H1 (cell line): ENCODE data around the gene ZBTB26. TPM values are rescaled to one million over a fixed set of nuclear protein-coding genes. Genes with fewer than 3 reads are reported as not detected.

Experiments used
- CTCF ChIA-PET: fragments of 300-600 bp; sonication (Branson Sonifier 250); formaldehyde crosslinking; loops from one replicate; lab custom pipeline; 2021; ENCODE audit not compliant: partially characterized antibody; lab: Charles Lee
- POLR2A ChIA-PET: fragments of 300-600 bp; sonication (Branson Sonifier 250); formaldehyde crosslinking; loops from one replicate; lab custom pipeline; 2021; ENCODE audit warnings: inconsistent platforms; ENCODE audit not compliant: partially characterized antibody; lab: Charles Lee
- DNase-seq, 2 experiments: peaks; one replicate each; pipeline versions ENCODE4 v3.0.0 to v3.0.0-alpha.2; 2010 to 2022; ENCODE audit warnings: low spot score in 2 of 2, low read depth in 1 of 2, mixed read lengths in 1 of 2
- FAIRE-seq: peaks from 2 replicates; lab custom pipeline; 2011; peaks lifted over from hg19 to GRCh38; lab: Jason Lieb, UNC
- H2AFZ ChIP-seq: 2 replicates; pipeline ENCODE4 v1.8.1; 2012; ENCODE audit warnings: low read length, inconsistent platforms
- H2AK5ac ChIP-seq: 2 replicates; pipeline ENCODE4 v1.6.1; 2013; ENCODE audit warnings: low read depth, low read length
- H2BK120ac ChIP-seq: replicated peaks from 2 replicates; pipeline ENCODE3; 2013; ENCODE audit warnings: low read depth, low read length, inconsistent platforms
- H2BK12ac ChIP-seq: 2 replicates; pipeline ENCODE4 v1.6.1; 2013; ENCODE audit warnings: low read depth, low read length
- H2BK15ac ChIP-seq: 2 replicates; pipeline ENCODE4 v1.6.1; 2013; ENCODE audit warnings: low read length
- H2BK20ac ChIP-seq: 2 replicates; pipeline ENCODE4 v1.6.1; 2013; ENCODE audit warnings: low read length
- H2BK5ac ChIP-seq: 2 replicates; pipeline ENCODE4 v1.6.1; 2013; ENCODE audit warnings: low read depth, low read length
- H3K14ac ChIP-seq: 2 replicates; pipeline ENCODE4 v1.6.1; 2013; ENCODE audit warnings: inconsistent platforms; ENCODE audit not compliant: insufficient read length
- H3K18ac ChIP-seq: 2 replicates; pipeline ENCODE4 v1.6.1; 2013; ENCODE audit warnings: low read length; ENCODE audit errors: extremely low read depth
- H3K23ac ChIP-seq: 2 replicates; pipeline ENCODE4 v1.6.1; 2013; ENCODE audit warnings: inconsistent platforms; ENCODE audit not compliant: insufficient read length
- H3K23me2 ChIP-seq: 2 replicates; pipeline ENCODE4 v1.6.1; 2013; ENCODE audit warnings: low read depth, low read length
- H3K27ac ChIP-seq: 2 replicates; pipeline ENCODE4 v1.6.1; 2011; ENCODE audit warnings: low read depth, low read length, inconsistent platforms
- H3K27me3 ChIP-seq, 4 experiments: replicated peaks in 1 of 4; 1 replicate in 1 of 4; 2 replicates in 3 of 4; pipeline versions ENCODE4 v1.6.1 to v1.8.1; 2011 to 2013; ENCODE audit warnings: low read length in 3 of 4, mild to moderate bottlenecking in 3 of 4, inconsistent platforms in 2 of 4, mixed read lengths in 2 of 4, moderate library complexity in 1 of 4; ENCODE audit not compliant: control insufficient read depth in 3 of 4, insufficient read depth in 3 of 4; ENCODE audit errors: extremely low read depth in 1 of 4
- H3K36me3 ChIP-seq, 4 experiments: 2 replicates each; pipeline versions ENCODE4 v1.6.1 to v1.8.1; 2011 to 2013; ENCODE audit warnings: mild to moderate bottlenecking in 4 of 4, low read length in 3 of 4, moderate library complexity in 2 of 4, control low read depth in 1 of 4, inconsistent platforms in 1 of 4; ENCODE audit not compliant: insufficient read depth in 4 of 4, control insufficient read depth in 2 of 4
- H3K4ac ChIP-seq: replicated peaks from 2 replicates; pipeline ENCODE3; 2013; ENCODE audit warnings: low read length, low read depth, mixed read lengths, inconsistent platforms; ENCODE audit not compliant: insufficient read length
- H3K4me1 ChIP-seq, 4 experiments: replicated peaks in 1 of 4; 1 replicate in 1 of 4; 2 replicates in 3 of 4; pipeline versions ENCODE4 v1.6.1 to v1.8.1; 2011 to 2013; ENCODE audit warnings: low read length in 3 of 4, inconsistent platforms in 2 of 4, mixed read lengths in 1 of 4; ENCODE audit not compliant: insufficient read depth in 4 of 4, control insufficient read depth in 3 of 4
- H3K4me2 ChIP-seq, 2 experiments: 2 replicates each; pipeline versions ENCODE4 v1.6.1 to v1.8.1; 2011 to 2013; ENCODE audit warnings: low read depth in 2 of 2, low read length in 2 of 2, control low read depth in 1 of 2, inconsistent platforms in 1 of 2, mild to moderate bottlenecking in 1 of 2; ENCODE audit not compliant: insufficient read depth in 1 of 2
- H3K4me3 ChIP-seq, 4 experiments: fragments of 200-600, 300-600 bp in 1 of 4; sonication (generic), shearing (Covaris generic), sonication (Bioruptor Twin) in 1 of 4; 2 replicates each; pipeline versions ENCODE4 v1.5.1 to v1.8.1; 2011 to 2016; ENCODE audit warnings: low read length in 4 of 4, low read depth in 3 of 4, control low read depth in 2 of 4, inconsistent platforms in 2 of 4, mild to moderate bottlenecking in 2 of 4, mixed read lengths in 1 of 4, moderate library complexity in 1 of 4; ENCODE audit not compliant: insufficient read depth in 2 of 4; ENCODE audit errors: extremely low read depth in 1 of 4
- H3K56ac ChIP-seq: replicated peaks from 2 replicates; pipeline ENCODE3; 2013; ENCODE audit warnings: low read depth, mild to moderate bottlenecking, mixed read lengths, low read length, inconsistent platforms; ENCODE audit not compliant: insufficient read length
- H3K79me1 ChIP-seq: 2 replicates; pipeline ENCODE4 v1.6.1; 2013; ENCODE audit warnings: low read depth, low read length, control low read depth
- H3K79me2 ChIP-seq, 2 experiments: 2 replicates each; pipeline versions ENCODE4 v1.6.1 to v1.8.1; 2012 to 2013; ENCODE audit warnings: low read length in 2 of 2, mild to moderate bottlenecking in 2 of 2, inconsistent platforms in 1 of 2; ENCODE audit not compliant: insufficient read depth in 2 of 2, control insufficient read depth in 1 of 2
- H3K9ac ChIP-seq, 4 experiments: replicated peaks in 1 of 4; 1 replicate in 1 of 4; 2 replicates in 3 of 4; pipeline versions ENCODE4 v1.6.1 to v1.8.1; 2011 to 2013; ENCODE audit warnings: low read depth in 3 of 4, low read length in 3 of 4, control low read depth in 2 of 4, mild to moderate bottlenecking in 2 of 4, moderate library complexity in 2 of 4, inconsistent platforms in 1 of 4; ENCODE audit errors: extremely low read depth in 1 of 4
- H3K9me3 ChIP-seq, 2 experiments: 2 replicates each; pipeline versions ENCODE4 v1.6.1 to v1.8.1; 2012 to 2013; ENCODE audit warnings: mild to moderate bottlenecking in 2 of 2, moderate library complexity in 2 of 2, control low read depth in 1 of 2, inconsistent platforms in 1 of 2, low read depth in 1 of 2, low read length in 1 of 2, mixed read lengths in 1 of 2; ENCODE audit not compliant: insufficient read depth in 2 of 2
- H4K20me1 ChIP-seq, 2 experiments: replicated peaks in 1 of 2; 2 replicates each; pipeline versions ENCODE3 to v1.8.1; 2011 to 2013; ENCODE audit warnings: inconsistent platforms in 2 of 2, low read length in 2 of 2, mild to moderate bottlenecking in 1 of 2; ENCODE audit not compliant: insufficient read depth in 2 of 2, control insufficient read depth in 1 of 2
- H4K5ac ChIP-seq: 2 replicates; pipeline ENCODE4 v1.6.1; 2013; ENCODE audit warnings: low read length, low read depth, mixed read lengths, inconsistent platforms; ENCODE audit not compliant: insufficient read length
- H4K8ac ChIP-seq: 2 replicates; pipeline ENCODE4 v1.8.0; 2013; ENCODE audit warnings: mild to moderate bottlenecking, moderate library complexity, low read length, inconsistent platforms; ENCODE audit not compliant: insufficient read depth; ENCODE audit errors: extremely low read depth
- H4K91ac ChIP-seq: replicated peaks from 2 replicates; pipeline ENCODE3; 2013; ENCODE audit warnings: low read length, mixed read lengths, inconsistent platforms; ENCODE audit not compliant: insufficient read length
- CBX8 ChIP-seq: fragments of 300-800, 300-1000 bp; sonication (generic); IDR thresholded peaks from 2 replicates; pipeline ENCODE4 v1.7.1; 2016; ENCODE audit warnings: low read depth, low read length, borderline replicate concordance
- CHD2 ChIP-seq: IDR thresholded peaks from 2 replicates; pipeline ENCODE4 v1.6.1; 2012; ENCODE audit warnings: low read length, improper control_type of control experiment
- GABPA ChIP-seq: IDR thresholded peaks from 2 replicates; pipeline ENCODE4 v1.6.1; 2011; ENCODE audit warnings: mild to moderate bottlenecking, low read length, moderate library complexity, borderline replicate concordance; ENCODE audit not compliant: insufficient read depth
- GTF2F1 ChIP-seq: IDR thresholded peaks from 2 replicates; pipeline ENCODE4 v1.6.1; 2012; ENCODE audit warnings: low read depth, low read length, improper control_type of control experiment, borderline replicate concordance
- HDAC2 ChIP-seq, 2 experiments: fragments of 300-600 bp in 1 of 2; sonication (generic) in 1 of 2; IDR thresholded peaks; 2 replicates each; pipeline ENCODE4 v1.6.1; 2011 to 2012; ENCODE audit warnings: low read depth in 2 of 2, low read length in 2 of 2, mild to moderate bottlenecking in 2 of 2, moderate library complexity in 2 of 2, borderline replicate concordance in 1 of 2, inconsistent platforms in 1 of 2
- JUND ChIP-seq: IDR thresholded peaks from 2 replicates; pipeline ENCODE4 v1.6.1; 2011; ENCODE audit warnings: mild to moderate bottlenecking, improper control_type of control experiment, low read length
- KDM5A ChIP-seq: fragments of 200-600 bp; IDR thresholded peaks from 2 replicates; pipeline ENCODE4 v1.7.1; 2012; ENCODE audit warnings: mild to moderate bottlenecking, low read length, inconsistent platforms, mixed read lengths
- POLR2A ChIP-seq, 2 experiments: IDR thresholded peaks; 1 replicate in 1 of 2; 2 replicates in 1 of 2; pipeline ENCODE4 v1.6.1; 2011; ENCODE audit warnings: low read depth in 2 of 2, low read length in 2 of 2, mild to moderate bottlenecking in 2 of 2; ENCODE audit errors: control extremely low read depth in 1 of 2
- RFX5 ChIP-seq: IDR thresholded peaks from 2 replicates; pipeline ENCODE4 v1.6.1; 2011; ENCODE audit warnings: low read depth, low read length, improper control_type of control experiment, borderline replicate concordance
- SIN3A ChIP-seq, 2 experiments: IDR thresholded peaks in 1 of 2; conservative IDR thresholded peaks in 1 of 2; 2 replicates each; pipeline ENCODE4 v1.6.1; 2011 to 2012; ENCODE audit warnings: low read length in 2 of 2, improper control_type of control experiment in 1 of 2, low read depth in 1 of 2, mild to moderate bottlenecking in 1 of 2
- WGBS, 2 experiments: shearing (Covaris generic) in 1 of 2; methylation state at CpG; one replicate each; pipeline versions ENCODE4 v1.1.6 to v1.1.7; 2013 to 2015; ENCODE audit warnings: low lambda C conversion rate in 2 of 2, mixed read lengths in 2 of 2, inconsistent platforms in 1 of 2, low coverage in 1 of 2, missing lambda C conversion rate in 1 of 2; ENCODE audit not compliant: insufficient replicate concordance in 2 of 2, insufficient coverage in 1 of 2, insufficient read length in 1 of 2; ENCODE audit errors: extremely low coverage in 1 of 2, missing lambda C conversion rate in 1 of 2; 5-methylcytosine and 5-hydroxymethylcytosine counted together
- polyA plus RNA-seq, 7 experiments: library from polyadenylated mRNA; depleted of rRNA in 3 of 7; stranded (reverse) in 5 of 7; unstranded in 2 of 7; fragments of >200 nt in 5 of 7; fragments of 200-250 nt in 2 of 7; gene quantifications; 1 replicate in 5 of 7; 2 replicates in 1 of 7; 4 replicates in 1 of 7; pipeline versions ENCODE4 v1.2.1 to v1.2.3, GENCODE V29; 2011 to 2013; ENCODE audit warnings: missing spikeins in 2 of 7, mixed read lengths in 2 of 7
- total RNA-seq: library from RNA; stranded (reverse); fragmentation: NEBNext Ultra II Directional; extraction: Animal tissue kit (Norgen Biotek cat#: 25700); gene quantifications from 2 replicates; pipeline ENCODE4 v1.2.1, GENCODE V29; 2021

Gene ZBTB26
- total and polyA plus RNA-seq, 2 of the 8 experiments (the other 6 are each of a cell fraction or from before 2014, with no cell fraction given): 5.7 to 7.4 TPM

DNA sequence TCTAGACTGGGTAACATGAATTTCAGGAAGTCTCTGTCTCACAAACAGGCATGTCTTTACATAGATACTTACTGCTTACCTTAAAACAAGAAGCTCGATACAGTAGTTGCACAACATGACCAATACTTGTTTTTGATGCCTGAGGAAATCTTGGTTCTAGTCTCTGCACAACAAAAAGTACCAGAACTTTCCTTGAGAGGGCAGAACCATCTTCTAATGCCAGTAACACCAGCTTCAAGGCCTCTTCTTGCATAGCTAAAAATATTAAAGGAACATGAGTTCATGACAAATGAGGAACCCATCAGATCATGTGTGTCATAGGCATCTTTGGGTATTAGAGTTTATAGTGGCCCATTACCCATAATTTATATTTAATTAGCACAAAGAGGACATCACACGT, 48.2 kb downstream of the ZBTB26 start:
- Histone ChIP-seq H3K36me3 (peaks cover 7 to 64% (median 40%) of the 10 kb centered on the region in 4 experiments), H3K9ac (no peak overlapping the region), H3K18ac (no peak overlapping the region), H2BK15ac (no peak overlapping the region), H3K4ac (no peak overlapping the region), H2AFZ (no peak overlapping the region), H2AK5ac (no peak overlapping the region), H4K20me1 (peaks cover 0 to 1% of the 10 kb centered on the region in 2 experiments), H3K27ac (no peak overlapping the region), H3K56ac (no peak overlapping the region), H2BK5ac (no peak overlapping the region), H4K5ac (no peak overlapping the region), H4K8ac (no peak overlapping the region), H3K79me2 (no peaks in the 10 kb centered on the region), H3K4me2 (no peak overlapping the region), H4K91ac (no peak overlapping the region), H3K14ac (no peak overlapping the region), H3K27me3 (no peaks in the 10 kb centered on the region), H3K79me1 (no peaks in the 10 kb centered on the region), H3K9me3 (no peaks in the 10 kb centered on the region), H2BK12ac (no peak overlapping the region), H3K4me3 (no peak overlapping the region), H3K4me1 (no peaks in the 10 kb centered on the region), H3K23me2 (no peaks in the 10 kb centered on the region), H2BK20ac (no peak overlapping the region), H2BK120ac (no peak overlapping the region), H3K23ac (no peak overlapping the region)
- ChIA-PET CTCF (interaction anchor here (1.0 kb wide), 1 partner anchor 93 kb away, joined by 3 read pairs; no protein-coding TSS in a partner anchor), POLR2A (interaction anchor here (0.8 to 1.2 kb wide), 2 partner anchors 9 to 24 kb away, joined by 3 to 4 read pairs; no protein-coding TSS in a partner anchor)
- no peak for FAIRE-seq
- DNase-seq: no peak
- TF ChIP-seq GTF2F1: no peak
- TF ChIP-seq RFX5: no peak
- no peak for TF ChIP-seq JUND
- TF ChIP-seq CBX8: no peak
- TF ChIP-seq HDAC2 (IDR thresholded peaks at IDR 0.05; ENCODE audit: borderline replicate concordance in 1 of 2, low read depth in 2 of 2, low read length in 2 of 2): no peak
- TF ChIP-seq POLR2A (IDR thresholded peaks at IDR 0.05; ENCODE audit: control extremely low read depth in 1 of 2, low read depth in 2 of 2, low read length in 2 of 2): no peak
- TF ChIP-seq KDM5A: no peak
- no peak for TF ChIP-seq CHD2
- TF ChIP-seq GABPA: no peak
- no peak for TF ChIP-seq SIN3A (conservative IDR thresholded peaks at IDR 0.05 in 1 of 2, IDR thresholded peaks at IDR 0.05 in 1 of 2; ENCODE audit: low read depth in 1 of 2, low read length in 2 of 2)
- 98 to 100% methylated on average over 1 to 2 of the region's 2 CpGs for WGBS, 2 experiments
